ENCODE data around the gene RGS6. TPM values are rescaled to one million over a fixed set of nuclear protein-coding genes. Genes with fewer than 3 reads are reported as not detected.

Gene RGS6
- total and polyA plus RNA-seq, 7 donors: 0.79 to 8.0 (median 1.6) TPM; not detected in 2

DNA sequence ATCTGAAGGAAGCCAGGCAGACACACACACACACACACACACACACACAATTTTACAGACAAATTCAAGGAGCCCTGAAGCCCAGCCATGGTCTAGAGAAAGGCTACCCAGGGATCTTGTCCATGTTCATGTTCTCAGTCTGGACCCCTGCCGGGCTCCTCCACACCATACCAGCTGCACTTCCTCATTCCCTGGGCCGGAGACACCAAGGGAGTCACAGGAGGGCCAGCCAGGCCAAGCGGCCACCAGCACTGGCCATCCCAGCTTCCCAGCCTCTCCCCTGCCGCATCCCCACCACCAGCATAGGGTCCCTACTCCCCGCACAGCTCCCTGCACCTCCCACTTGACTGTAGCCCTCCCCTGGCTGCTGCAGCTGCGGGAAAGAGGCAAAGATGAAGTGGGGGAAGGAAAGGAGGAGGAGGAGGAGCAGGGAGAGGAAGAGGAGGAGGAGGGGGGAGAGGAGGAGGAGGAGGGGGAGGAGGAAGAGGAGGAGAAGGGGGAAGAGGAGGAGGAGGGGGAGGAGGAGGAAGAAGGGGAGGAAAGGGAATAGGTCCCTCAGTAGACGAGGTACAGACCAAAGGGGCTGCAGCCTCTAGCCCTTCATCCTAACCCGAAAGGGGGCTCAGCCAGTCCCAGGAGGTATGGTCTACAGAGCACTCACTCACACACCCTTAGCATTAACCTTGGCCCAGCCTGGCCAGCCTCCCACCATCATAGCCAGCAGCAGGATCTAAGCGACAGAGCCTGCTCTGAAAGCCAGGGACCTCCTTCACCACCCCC lies 668.5 kb downstream of the RGS6 start:
- no peaks in the 10 kb centered on the region for H3K4me1 ChIP-seq
- no peak overlapping the region for H3K27ac ChIP-seq
- TF ChIP-seq POLR2A (IDR thresholded peaks at IDR 0.05) (no peak), EP300 (IDR thresholded peaks at IDR 0.05) (no peak), POLR2AphosphoS5 (IDR thresholded peaks at IDR 0.05) (no peak)
- TF ChIP-seq, protein P1, sequence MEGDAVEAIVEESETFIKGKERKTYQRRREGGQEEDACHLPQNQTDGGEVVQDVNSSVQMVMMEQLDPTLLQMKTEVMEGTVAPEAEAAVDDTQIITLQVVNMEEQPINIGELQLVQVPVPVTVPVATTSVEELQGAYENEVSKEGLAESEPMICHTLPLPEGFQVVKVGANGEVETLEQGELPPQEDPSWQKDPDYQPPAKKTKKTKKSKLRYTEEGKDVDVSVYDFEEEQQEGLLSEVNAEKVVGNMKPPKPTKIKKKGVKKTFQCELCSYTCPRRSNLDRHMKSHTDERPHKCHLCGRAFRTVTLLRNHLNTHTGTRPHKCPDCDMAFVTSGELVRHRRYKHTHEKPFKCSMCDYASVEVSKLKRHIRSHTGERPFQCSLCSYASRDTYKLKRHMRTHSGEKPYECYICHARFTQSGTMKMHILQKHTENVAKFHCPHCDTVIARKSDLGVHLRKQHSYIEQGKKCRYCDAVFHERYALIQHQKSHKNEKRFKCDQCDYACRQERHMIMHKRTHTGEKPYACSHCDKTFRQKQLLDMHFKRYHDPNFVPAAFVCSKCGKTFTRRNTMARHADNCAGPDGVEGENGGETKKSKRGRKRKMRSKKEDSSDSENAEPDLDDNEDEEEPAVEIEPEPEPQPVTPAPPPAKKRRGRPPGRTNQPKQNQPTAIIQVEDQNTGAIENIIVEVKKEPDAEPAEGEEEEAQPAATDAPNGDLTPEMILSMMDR (IDR thresholded peaks at IDR 0.05): no peak
- intact Hi-C loops (cut with DNase I): no loop called here
- DNase-seq: no peak
- 69 to 84% methylated on average over 9 of the region's 9 CpGs for WGBS, 2 donors
- no peaks in the 10 kb centered on the region for H3K27me3 ChIP-seq
- no peaks in the 10 kb centered on the region for H3K9me3 ChIP-seq
- H3K4me3 ChIP-seq: no peak overlapping the region
- H3K36me3 ChIP-seq: no peaks in the 10 kb centered on the region

- WGBS, 2 donors: 76 to 83% methylated on average over 4 of the region's 4 CpGs
- intact Hi-C loops (cut with DNase I): no loop called here
- Histone ChIP-seq H3K4me1 (no peaks in the 10 kb centered on the region), H3K9me3 (no peaks in the 10 kb centered on the region), H3K27me3 (no peaks in the 10 kb centered on the region), H3K36me3 (no peaks in the 10 kb centered on the region), H3K27ac (no peak overlapping the region), H3K4me3 (no peak overlapping the region)
- TF ChIP-seq EP300 (IDR thresholded peaks at IDR 0.05) (no peak), POLR2AphosphoS5 (IDR thresholded peaks at IDR 0.05) (no peak)
- no peak for DNase-seq
Measured at GRCh38 chr14:72603639-72604038, 671.4 kb downstream of the RGS6 start.

DNA sequence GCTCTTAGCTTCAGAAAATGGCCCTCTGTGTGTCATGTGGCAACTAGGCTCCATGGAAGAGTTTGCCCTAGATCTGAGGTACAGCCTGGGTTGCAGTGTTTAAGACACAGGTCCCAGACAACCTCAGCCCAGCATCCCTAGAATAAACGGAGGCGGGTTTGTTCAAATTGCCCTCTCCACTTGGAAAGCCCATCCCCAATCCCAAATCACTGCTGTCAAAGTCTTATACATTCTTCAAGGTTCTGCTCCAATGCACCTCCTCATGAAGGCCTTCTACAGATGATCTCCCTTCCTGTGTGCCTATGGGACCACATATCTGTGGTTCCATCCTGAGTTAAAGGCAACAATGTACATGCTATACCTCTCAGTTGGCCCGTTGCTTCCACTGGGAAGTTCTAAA lies 671.9 kb downstream of the RGS6 start:
- Histone ChIP-seq H3K36me3 (no peaks in the 10 kb centered on the region), H3K4me3 (no peak overlapping the region), H3K9me3 (no peaks in the 10 kb centered on the region), H3K4me1 (no peaks in the 10 kb centered on the region), H3K27ac (no peak overlapping the region), H3K27me3 (no peaks in the 10 kb centered on the region)
- WGBS, 2 donors: 90 to 93% methylated on average over 3 of the region's 3 CpGs
- no peak for DNase-seq
- TF ChIP-seq, protein P1 (IDR thresholded peaks at IDR 0.05): no peak
- TF ChIP-seq EP300 (IDR thresholded peaks at IDR 0.05) (no peak), POLR2AphosphoS5 (IDR thresholded peaks at IDR 0.05) (no peak), POLR2A (IDR thresholded peaks at IDR 0.05) (no peak)
- intact Hi-C loops (cut with DNase I): no loop called here

- 87% methylated on average over 18 of the region's 18 CpGs for WGBS, 2 donors
- DNase-seq: no peak
- no peaks in the 10 kb centered on the region for H3K27me3 ChIP-seq
- H3K4me1 ChIP-seq: no peaks in the 10 kb centered on the region
- intact Hi-C loops (cut with DNase I): no loop called here
- H3K27ac ChIP-seq: no peak overlapping the region
- H3K36me3 ChIP-seq: no peaks in the 10 kb centered on the region
- no peaks in the 10 kb centered on the region for H3K9me3 ChIP-seq
- TF ChIP-seq, protein P1 (IDR thresholded peaks at IDR 0.05): no peak
- no peak overlapping the region for H3K4me3 ChIP-seq
Measured at GRCh38 chr14:72605096-72605920, 673.1 kb downstream of the RGS6 start.

GRCh38 chr14:72605921-72606220 lies 673.6 kb downstream of the RGS6 start:
- WGBS, 2 donors: 95 to 96% methylated on average over 3 of the region's 3 CpGs
- no peaks in the 10 kb centered on the region for H3K27me3 ChIP-seq
- intact Hi-C loops (cut with DNase I): no loop called here
- no peak for DNase-seq
- no peak overlapping the region for H3K4me3 ChIP-seq
- no peaks in the 10 kb centered on the region for H3K9me3 ChIP-seq
- no peaks in the 10 kb centered on the region for H3K4me1 ChIP-seq
- no peaks in the 10 kb centered on the region for H3K36me3 ChIP-seq
- no peak overlapping the region for H3K27ac ChIP-seq
- TF ChIP-seq EP300 (IDR thresholded peaks at IDR 0.05) (no peak), POLR2AphosphoS5 (IDR thresholded peaks at IDR 0.05) (no peak), POLR2A (IDR thresholded peaks at IDR 0.05) (no peak)
- TF ChIP-seq, protein P1 (IDR thresholded peaks at IDR 0.05): no peak
